GM12878 (cell line): ENCODE measurements around the gene UBALD2. TPM values are rescaled to one million over a fixed set of nuclear protein-coding genes. Genes with fewer than 3 reads are reported as not detected.
A peak's percentile ranks its signal among the peaks of the same experiment; 100 is the strongest.

Experiments
- ATF7 ChIP-seq: fragments of 450-650 bp; IDR thresholded peaks from 2 replicates; pipeline ENCODE4 v1.6.1; 2016; ENCODE audit warnings: low read depth, mild to moderate bottlenecking
- BHLHE40 ChIP-seq, 2 experiments: fragments of 450-650 bp in 1 of 2; IDR thresholded peaks; 2 replicates each; pipeline ENCODE4 v1.6.1; 2011 to 2017; ENCODE audit warnings: low read depth in 2 of 2, borderline replicate concordance in 1 of 2, improper control_type of control experiment in 1 of 2, low read length in 1 of 2, mild to moderate bottlenecking in 1 of 2
- CREM ChIP-seq: IDR thresholded peaks from 2 replicates; pipeline ENCODE4 v1.6.1; 2014; ENCODE audit warnings: antibody characterized with exemption, low read depth
- EED ChIP-seq: sonication (generic); IDR thresholded peaks from 2 replicates; pipeline ENCODE4 v1.6.1; 2016; ENCODE audit warnings: antibody characterized with exemption, low read depth
- EZH2 ChIP-seq: IDR thresholded peaks from 2 replicates; pipeline ENCODE4 v1.6.1; 2012; ENCODE audit warnings: low read depth, mild to moderate bottlenecking, control low read depth, inconsistent platforms, low read length, borderline replicate concordance; ENCODE audit not compliant: control insufficient read depth
- JUNB ChIP-seq: IDR thresholded peaks from 2 replicates; pipeline ENCODE4 v1.6.1; 2016; ENCODE audit warnings: antibody characterized with exemption, mild to moderate bottlenecking
- MEF2A ChIP-seq: IDR thresholded peaks from 2 replicates; pipeline ENCODE4 v1.6.1; 2011; ENCODE audit warnings: low read depth, mild to moderate bottlenecking, low read length, moderate library complexity; ENCODE audit not compliant: insufficient read depth
- SRF ChIP-seq, 2 experiments: IDR thresholded peaks; 2 replicates each; pipeline ENCODE4 v1.6.1; 2011; ENCODE audit warnings: low read depth in 2 of 2, low read length in 2 of 2, mild to moderate bottlenecking in 1 of 2, moderate library complexity in 1 of 2
- STAT3 ChIP-seq: IDR thresholded peaks from 2 replicates; pipeline ENCODE4 v1.6.1; 2011; ENCODE audit warnings: low read depth, low read length, improper control_type of control experiment
- SUZ12 ChIP-seq: fragments of 200-600 bp; sonication (generic); IDR thresholded peaks from one replicate; pipeline ENCODE4 v1.6.1; 2018; ENCODE audit warnings: antibody characterized with exemption, mild to moderate bottlenecking; ENCODE audit not compliant: unreplicated experiment
- TCF12 ChIP-seq: IDR thresholded peaks from 2 replicates; pipeline ENCODE4 v1.6.1; 2011; ENCODE audit warnings: low read depth, mild to moderate bottlenecking, low read length
- WRNIP1 ChIP-seq: IDR thresholded peaks from 2 replicates; pipeline ENCODE4 v1.6.1; 2011; ENCODE audit warnings: low read depth, low read length, improper control_type of control experiment, borderline replicate concordance
- YY1 ChIP-seq: IDR thresholded peaks from 2 replicates; pipeline ENCODE4 v1.6.1; 2011; ENCODE audit warnings: low read depth, mild to moderate bottlenecking, low read length
- ZNF622 ChIP-seq: fragments of 450-650 bp; IDR thresholded peaks from 2 replicates; pipeline ENCODE4 v1.6.1; 2017; ENCODE audit warnings: mild to moderate bottlenecking, inconsistent platforms
- ZZZ3 ChIP-seq: IDR thresholded peaks from 2 replicates; pipeline ENCODE4 v1.6.1; 2011; ENCODE audit warnings: low read depth; ENCODE audit not compliant: control insufficient read depth, insufficient read length
- polyA plus RNA-seq, 11 experiments: library from polyadenylated mRNA; depleted of rRNA in 4 of 11; unstranded in 6 of 11; stranded (reverse) in 5 of 11; fragments of >200 nt; fragmentation: Nextera tagmentation in 4 of 11; fragmentation: Illumina TruSeq in 1 of 11; extraction: Ambion mirVana in 4 of 11; extraction: Trizol in 1 of 11; gene quantifications; 1 replicate in 1 of 11; 2 replicates in 10 of 11; pipeline versions ENCODE4 v1.2.1 to v1.2.3, GENCODE V29; 2011 to 2016; ENCODE audit warnings: inconsistent platforms in 2 of 11, missing spikeins in 2 of 11, low read depth in 1 of 11
- total RNA-seq, 4 experiments: library from RNA; depleted of rRNA in 3 of 4; stranded (reverse); fragments of >200 nt in 3 of 4; fragmentation: Illumina TruSeq in 1 of 4; extraction: Trizol in 1 of 4; gene quantifications; 2 replicates each; pipeline versions ENCODE4 v1.2.1 to v1.2.3, GENCODE V29; 2013 to 2021
- TF ChIP-seq, protein P1 (sequence below): fragments of 450-650 bp; IDR thresholded peaks from 2 replicates; pipeline ENCODE4 v1.6.1; 2017; ENCODE audit warnings: mild to moderate bottlenecking
- TF ChIP-seq, protein P2 (sequence below): fragments of 450-650 bp; IDR thresholded peaks from 2 replicates; pipeline ENCODE4 v1.6.1; 2017; ENCODE audit warnings: mild to moderate bottlenecking, moderate library complexity
- TF ChIP-seq, protein P3 (sequence below): fragments of 450-650 bp; formaldehyde crosslinking; IDR thresholded peaks from 2 replicates; pipeline ENCODE4 v1.4.0; 2022; ENCODE audit warnings: mild to moderate bottlenecking, moderate library complexity

UBALD2 gene
- total and polyA plus RNA-seq, 10 of the 15 experiments (the other 5 are each of a cell fraction or from before 2014, with no cell fraction given): 2.8 to 165 (median 20.6) TPM

DNA sequence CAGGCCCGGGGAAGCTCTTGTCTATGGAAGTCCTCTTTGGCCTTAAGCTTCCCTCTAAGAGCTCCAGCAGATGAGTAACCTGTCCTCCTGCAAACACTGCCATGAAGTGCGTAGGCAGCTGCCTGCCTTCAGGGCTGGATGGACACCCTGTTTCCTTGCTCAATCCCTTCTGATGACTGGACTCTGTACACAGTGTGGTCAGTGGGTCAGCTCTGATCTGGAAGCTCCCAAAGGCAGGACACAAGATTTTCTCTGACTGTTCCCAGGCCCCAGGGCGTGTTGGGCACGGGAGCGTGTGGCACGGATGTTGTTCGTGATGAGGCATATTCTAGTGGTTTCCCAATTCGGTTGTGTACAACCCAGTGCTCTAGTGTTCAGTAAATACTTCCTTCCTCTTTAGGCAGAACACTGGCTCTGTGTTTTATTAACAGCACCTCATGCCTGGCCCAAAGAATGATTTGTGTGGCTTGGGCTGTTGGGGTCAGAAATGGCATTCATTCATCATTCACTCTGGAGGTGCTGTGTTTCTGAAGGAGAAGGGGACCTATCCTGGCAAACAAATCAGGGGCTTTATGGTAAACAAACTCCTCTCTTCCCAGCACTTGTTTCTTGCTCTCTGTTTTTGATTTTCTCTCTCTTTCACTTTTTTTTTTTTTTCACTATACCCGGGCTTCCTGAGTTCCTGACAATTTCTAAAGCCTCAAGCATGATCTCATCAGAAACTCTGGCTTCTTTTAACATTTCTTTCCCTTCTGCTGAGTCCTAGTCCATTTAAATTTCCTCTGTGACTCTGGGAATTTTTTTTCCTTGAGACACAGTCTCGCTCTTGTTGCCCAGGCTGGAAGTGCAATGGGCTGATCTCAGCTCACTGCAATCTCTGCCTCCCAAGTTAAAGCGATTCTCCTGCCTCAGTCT, 12.9 kb upstream of the UBALD2 start (continued):
- TF ChIP-seq, protein P1, sequence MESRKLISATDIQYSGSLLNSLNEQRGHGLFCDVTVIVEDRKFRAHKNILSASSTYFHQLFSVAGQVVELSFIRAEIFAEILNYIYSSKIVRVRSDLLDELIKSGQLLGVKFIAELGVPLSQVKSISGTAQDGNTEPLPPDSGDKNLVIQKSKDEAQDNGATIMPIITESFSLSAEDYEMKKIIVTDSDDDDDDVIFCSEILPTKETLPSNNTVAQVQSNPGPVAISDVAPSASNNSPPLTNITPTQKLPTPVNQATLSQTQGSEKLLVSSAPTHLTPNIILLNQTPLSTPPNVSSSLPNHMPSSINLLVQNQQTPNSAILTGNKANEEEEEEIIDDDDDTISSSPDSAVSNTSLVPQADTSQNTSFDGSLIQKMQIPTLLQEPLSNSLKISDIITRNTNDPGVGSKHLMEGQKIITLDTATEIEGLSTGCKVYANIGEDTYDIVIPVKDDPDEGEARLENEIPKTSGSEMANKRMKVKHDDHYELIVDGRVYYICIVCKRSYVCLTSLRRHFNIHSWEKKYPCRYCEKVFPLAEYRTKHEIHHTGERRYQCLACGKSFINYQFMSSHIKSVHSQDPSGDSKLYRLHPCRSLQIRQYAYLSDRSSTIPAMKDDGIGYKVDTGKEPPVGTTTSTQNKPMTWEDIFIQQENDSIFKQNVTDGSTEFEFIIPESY: no peak
- TF ChIP-seq MEF2A (no peak), STAT3 (no peak), SRF (IDR thresholded peaks at IDR 0.05; ENCODE audit: low read depth in 2 of 2, low read length in 2 of 2) (no peak), SUZ12 (no peak), JUNB (no peak), CREM (no peak), YY1 (no peak), EZH2 (no peak), BHLHE40 (IDR thresholded peaks at IDR 0.05; ENCODE audit: borderline replicate concordance in 1 of 2, low read depth in 2 of 2, low read length in 1 of 2) (peak; percentile 81 to 86), EED (peak; percentile 58; the same call in 1 of the 2 replicates), ZZZ3 (no peak), ZNF622 (no peak), WRNIP1 (no peak), TCF12 (no peak), ATF7 (peak; percentile 30; the same call in 1 of the 2 replicates)
- TF ChIP-seq, protein P2, sequence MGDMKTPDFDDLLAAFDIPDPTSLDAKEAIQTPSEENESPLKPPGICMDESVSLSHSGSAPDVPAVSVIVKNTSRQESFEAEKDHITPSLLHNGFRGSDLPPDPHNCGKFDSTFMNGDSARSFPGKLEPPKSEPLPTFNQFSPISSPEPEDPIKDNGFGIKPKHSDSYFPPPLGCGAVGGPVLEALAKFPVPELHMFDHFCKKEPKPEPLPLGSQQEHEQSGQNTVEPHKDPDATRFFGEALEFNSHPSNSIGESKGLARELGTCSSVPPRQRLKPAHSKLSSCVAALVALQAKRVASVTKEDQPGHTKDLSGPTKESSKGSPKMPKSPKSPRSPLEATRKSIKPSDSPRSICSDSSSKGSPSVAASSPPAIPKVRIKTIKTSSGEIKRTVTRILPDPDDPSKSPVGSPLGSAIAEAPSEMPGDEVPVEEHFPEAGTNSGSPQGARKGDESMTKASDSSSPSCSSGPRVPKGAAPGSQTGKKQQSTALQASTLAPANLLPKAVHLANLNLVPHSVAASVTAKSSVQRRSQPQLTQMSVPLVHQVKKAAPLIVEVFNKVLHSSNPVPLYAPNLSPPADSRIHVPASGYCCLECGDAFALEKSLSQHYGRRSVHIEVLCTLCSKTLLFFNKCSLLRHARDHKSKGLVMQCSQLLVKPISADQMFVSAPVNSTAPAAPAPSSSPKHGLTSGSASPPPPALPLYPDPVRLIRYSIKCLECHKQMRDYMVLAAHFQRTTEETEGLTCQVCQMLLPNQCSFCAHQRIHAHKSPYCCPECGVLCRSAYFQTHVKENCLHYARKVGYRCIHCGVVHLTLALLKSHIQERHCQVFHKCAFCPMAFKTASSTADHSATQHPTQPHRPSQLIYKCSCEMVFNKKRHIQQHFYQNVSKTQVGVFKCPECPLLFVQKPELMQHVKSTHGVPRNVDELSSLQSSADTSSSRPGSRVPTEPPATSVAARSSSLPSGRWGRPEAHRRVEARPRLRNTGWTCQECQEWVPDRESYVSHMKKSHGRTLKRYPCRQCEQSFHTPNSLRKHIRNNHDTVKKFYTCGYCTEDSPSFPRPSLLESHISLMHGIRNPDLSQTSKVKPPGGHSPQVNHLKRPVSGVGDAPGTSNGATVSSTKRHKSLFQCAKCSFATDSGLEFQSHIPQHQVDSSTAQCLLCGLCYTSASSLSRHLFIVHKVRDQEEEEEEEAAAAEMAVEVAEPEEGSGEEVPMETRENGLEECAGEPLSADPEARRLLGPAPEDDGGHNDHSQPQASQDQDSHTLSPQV: no peak
- TF ChIP-seq, protein P3, sequence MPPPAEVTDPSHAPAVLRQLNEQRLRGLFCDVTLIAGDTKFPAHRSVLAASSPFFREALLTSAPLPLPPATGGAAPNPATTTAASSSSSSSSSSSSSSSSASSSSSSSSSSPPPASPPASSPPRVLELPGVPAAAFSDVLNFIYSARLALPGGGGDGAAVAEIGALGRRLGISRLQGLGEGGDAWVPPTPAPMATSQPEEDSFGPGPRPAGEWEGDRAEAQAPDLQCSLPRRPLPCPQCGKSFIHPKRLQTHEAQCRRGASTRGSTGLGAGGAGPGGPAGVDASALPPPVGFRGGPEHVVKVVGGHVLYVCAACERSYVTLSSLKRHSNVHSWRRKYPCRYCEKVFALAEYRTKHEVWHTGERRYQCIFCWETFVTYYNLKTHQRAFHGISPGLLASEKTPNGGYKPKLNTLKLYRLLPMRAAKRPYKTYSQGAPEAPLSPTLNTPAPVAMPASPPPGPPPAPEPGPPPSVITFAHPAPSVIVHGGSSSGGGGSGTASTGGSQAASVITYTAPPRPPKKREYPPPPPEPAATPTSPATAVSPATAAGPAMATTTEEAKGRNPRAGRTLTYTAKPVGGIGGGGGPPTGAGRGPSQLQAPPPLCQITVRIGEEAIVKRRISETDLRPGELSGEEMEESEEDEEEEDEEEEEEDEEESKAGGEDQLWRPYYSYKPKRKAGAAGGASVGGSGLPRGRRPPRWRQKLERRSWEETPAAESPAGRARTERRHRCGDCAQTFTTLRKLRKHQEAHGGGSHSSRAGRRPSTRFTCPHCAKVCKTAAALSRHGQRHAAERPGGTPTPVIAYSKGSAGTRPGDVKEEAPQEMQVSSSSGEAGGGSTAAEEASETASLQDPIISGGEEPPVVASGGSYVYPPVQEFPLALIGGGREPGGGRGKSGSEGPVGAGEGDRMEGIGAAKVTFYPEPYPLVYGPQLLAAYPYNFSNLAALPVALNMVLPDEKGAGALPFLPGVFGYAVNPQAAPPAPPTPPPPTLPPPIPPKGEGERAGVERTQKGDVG (CRISPR knock-in tag): no peak
